HG02885 (cell line): ENCODE results near the gene EPGN.
"Not testable (repeated sequence)": the region's sequence is repeated elsewhere in the genome, so short reads cannot be mapped to it uniquely, and the experiment has no call there.

ENCODE experiments used
- ATAC-seq: cut with Tn5 transposase; IDR thresholded peaks from one replicate; pipeline ENCODE4 v1.9.1; 2021; ENCODE audit warnings: mild to moderate bottlenecking; ENCODE audit not compliant: unreplicated experiment, poor library complexity

The EPGN gene

GRCh38 chr4:74335341-74336021 lies 27.2 kb downstream of the EPGN start:
- peak; percentile 89 for ATAC-seq

- ATAC-seq = no peak
Observed at GRCh38 chr4:74338792-74339333, 30.6 kb downstream of the EPGN start.

- no peak for ATAC-seq
Observed at GRCh38 chr4:74339501-74339900, 31.2 kb downstream of the EPGN start.

GRCh38 chr4:74340421-74340820 lies 32.2 kb downstream of the EPGN start:
- ATAC-seq = not testable (repeated sequence)

- ATAC-seq = no peak
Observed at GRCh38 chr4:74344031-74344430, 35.8 kb downstream of the EPGN start.

GRCh38 chr4:74353858-74354257 lies 45.6 kb downstream of the EPGN start:
- no peak for ATAC-seq

GRCh38 chr4:74357965-74358364 lies 49.7 kb downstream of the EPGN start:
- no peak for ATAC-seq

- ATAC-seq = no peak
Observed at GRCh38 chr4:74361671-74362070, 53.4 kb downstream of the EPGN start.

- ATAC-seq = no peak
Observed at GRCh38 chr4:74362347-74362746, 54.1 kb downstream of the EPGN start.

GRCh38 chr4:74364256-74364651 lies 56.0 kb downstream of the EPGN start:
- ATAC-seq = no peak

GRCh38 chr4:74364652-74365491 lies 56.6 kb downstream of the EPGN start, which contains the start of gene EREG:
EREG (plus strand) TSS chr4:74365145; CDS start chr4:74365309, 164 bp downstream.
- ATAC-seq = peak; percentile 55

GRCh38 chr4:74365761-74366160 lies 57.5 kb downstream of the EPGN start:
- ATAC-seq = no peak
